Measurements from ENCODE around the gene OTOP2. TPM values are rescaled to one million over a fixed set of nuclear protein-coding genes. Genes with fewer than 3 reads are reported as not detected.

Gene OTOP2
- total and polyA plus RNA-seq, 2 experiments from 2014 or later = not detected

DNA sequence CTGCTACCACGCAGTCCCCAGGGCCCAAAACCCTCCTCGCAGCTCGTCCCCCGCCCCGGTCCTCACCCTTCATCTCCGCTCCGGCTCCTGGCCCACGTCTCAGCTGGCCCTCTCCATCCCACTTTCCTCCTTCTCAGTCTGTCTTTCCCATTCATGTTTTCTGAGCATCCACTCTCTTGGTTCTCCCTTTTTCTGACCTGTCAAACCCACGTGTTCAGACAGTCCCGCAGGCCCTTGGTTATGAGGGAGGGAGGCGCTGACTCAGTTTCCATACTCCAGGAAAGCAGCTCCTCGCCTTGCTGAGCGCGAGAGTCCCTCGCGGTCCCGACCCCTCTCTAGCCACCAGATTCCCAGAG is 48.9 kb downstream of the OTOP2 start:
- no peak overlapping the region for H3K9ac ChIP-seq
- H4K20me1 ChIP-seq (ENCODE audit: insufficient read depth) = no peaks in the 10 kb centered on the region
- no peaks in the 10 kb centered on the region for H3K9me3 ChIP-seq (ENCODE audit: low read depth)
- no peaks in the 10 kb centered on the region for H3F3A ChIP-seq (ENCODE audit: insufficient read depth)
- H3K4me2 ChIP-seq (ENCODE audit: unreplicated experiment) = peak overlapping the region; percentile 16
- TF ChIP-seq EZH2phosphoT487 (IDR thresholded peaks at IDR 0.05; ENCODE audit: insufficient read depth, low read depth) = 0 out of 2 replicates have a peak, but pooled peaks have one; percentile 47
- no peak for TF ChIP-seq EZH2 (IDR thresholded peaks at IDR 0.05; ENCODE audit: insufficient read depth, poor library complexity, severe bottlenecking)
- no peaks in the 10 kb centered on the region for H3K36me3 ChIP-seq (ENCODE audit: low read depth)
- H3K27ac ChIP-seq = no peak overlapping the region
- H3K79me2 ChIP-seq (ENCODE audit: insufficient read depth) = no peaks in the 10 kb centered on the region
- no peak overlapping the region; the same call in 1 of the 2 replicates for H3K4me3 ChIP-seq
- no peaks in the 10 kb centered on the region for H3K9me2 ChIP-seq (ENCODE audit: insufficient read depth)
- no peak overlapping the region for H2AFZ ChIP-seq
- 7 to 8% methylated on average over 17 of the region's 17 CpGs for WGBS, 2 experiments (ENCODE audit: low coverage in 1 of 2, low lambda C conversion rate in 2 of 2, missing lambda C conversion rate in 2 of 2)
- no peaks in the 10 kb centered on the region for H3K4me1 ChIP-seq (ENCODE audit: insufficient read depth)
- in situ Hi-C loops (cut with MboI) = no loop called here
- no peak for DNase-seq
- peaks cover 28% of the 10 kb centered on the region for H3K27me3 ChIP-seq (replicated peaks; ENCODE audit: insufficient read depth)

DNA sequence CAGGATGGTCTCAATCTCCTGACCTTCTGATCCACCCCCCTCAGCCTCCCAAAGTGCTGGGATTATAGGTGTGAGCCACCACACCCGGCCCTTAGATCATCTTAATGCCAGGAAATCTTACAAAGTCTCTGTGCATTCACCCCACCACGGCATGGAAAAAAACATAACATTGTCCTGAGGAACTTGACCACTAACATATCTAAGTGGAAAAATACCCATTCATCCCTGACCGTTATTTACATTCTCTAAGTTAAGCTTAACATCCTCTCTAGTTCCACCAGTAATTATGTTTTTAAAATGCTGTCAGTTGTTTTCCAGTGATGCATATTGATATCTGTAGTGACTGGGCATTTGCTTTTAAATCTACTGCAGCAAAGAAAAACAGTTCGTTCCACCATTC is 51.9 kb downstream of the OTOP2 start:
- Histone ChIP-seq H3K36me3 (ENCODE audit: low read depth) (no peaks in the 10 kb centered on the region), H3K9me2 (ENCODE audit: insufficient read depth) (no peaks in the 10 kb centered on the region), H3K9me3 (ENCODE audit: low read depth) (no peaks in the 10 kb centered on the region), H4K20me1 (ENCODE audit: insufficient read depth) (no peaks in the 10 kb centered on the region), H3K4me2 (ENCODE audit: unreplicated experiment) (no peak overlapping the region), H3K27me3 (replicated peaks; ENCODE audit: insufficient read depth) (peaks cover 28% of the 10 kb centered on the region), H3K4me3 (no peak overlapping the region), H3F3A (ENCODE audit: insufficient read depth) (no peaks in the 10 kb centered on the region), H3K79me2 (ENCODE audit: insufficient read depth) (no peaks in the 10 kb centered on the region), H3K9ac (no peak overlapping the region), H3K4me1 (ENCODE audit: insufficient read depth) (no peaks in the 10 kb centered on the region), H2AFZ (no peak overlapping the region), H3K27ac (no peak overlapping the region)
- DNase-seq = no peak
- WGBS, 2 experiments (ENCODE audit: low coverage in 1 of 2, low lambda C conversion rate in 2 of 2, missing lambda C conversion rate in 2 of 2) = 54 to 56% methylated on average over 4 of the region's 4 CpGs
- in situ Hi-C loops (cut with MboI) = no loop called here
- TF ChIP-seq EZH2 (IDR thresholded peaks at IDR 0.05; ENCODE audit: insufficient read depth, poor library complexity, severe bottlenecking) = no peak
- no peak for TF ChIP-seq EZH2phosphoT487 (IDR thresholded peaks at IDR 0.05; ENCODE audit: insufficient read depth, low read depth)

DNA sequence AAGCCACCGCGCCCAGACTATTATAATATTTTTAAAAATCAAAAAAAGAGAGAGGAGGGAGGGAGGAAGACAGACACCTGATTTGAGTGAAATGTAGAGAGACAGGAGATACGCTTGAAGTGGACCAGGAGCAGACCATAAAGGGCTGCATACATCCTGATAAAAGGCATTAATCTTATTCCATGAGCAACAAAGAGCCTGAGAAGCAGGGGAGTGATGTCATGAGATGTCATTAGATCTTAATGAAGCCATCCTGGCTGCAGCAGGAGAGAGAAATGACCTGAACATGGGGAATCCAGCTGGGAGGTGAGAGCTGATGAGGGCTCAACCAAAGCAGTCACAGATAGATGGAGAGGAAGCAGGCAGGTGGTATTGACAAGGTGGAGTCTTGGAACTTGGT is 53.7 kb downstream of the OTOP2 start:
- no peak for DNase-seq
- Histone ChIP-seq H3K9me3 (ENCODE audit: low read depth) (no peaks in the 10 kb centered on the region), H3K79me2 (ENCODE audit: insufficient read depth) (no peaks in the 10 kb centered on the region), H3K4me2 (ENCODE audit: unreplicated experiment) (no peak overlapping the region), H2AFZ (no peak overlapping the region), H3K4me3 (no peak overlapping the region), H3K27ac (no peak overlapping the region), H4K20me1 (ENCODE audit: insufficient read depth) (no peaks in the 10 kb centered on the region), H3K9me2 (ENCODE audit: insufficient read depth) (no peaks in the 10 kb centered on the region), H3F3A (ENCODE audit: insufficient read depth) (0 out of 2 replicates have a peak, but pooled peaks cover 3% of the 10 kb centered on the region), H3K9ac (no peak overlapping the region), H3K36me3 (ENCODE audit: low read depth) (no peaks in the 10 kb centered on the region), H3K4me1 (ENCODE audit: insufficient read depth) (0 out of 2 replicates have a peak, but pooled peaks cover 5% of the 10 kb centered on the region), H3K27me3 (replicated peaks; ENCODE audit: insufficient read depth) (peaks cover 23% of the 10 kb centered on the region)
- TF ChIP-seq EZH2phosphoT487 (IDR thresholded peaks at IDR 0.05; ENCODE audit: insufficient read depth, low read depth) (no peak), EZH2 (IDR thresholded peaks at IDR 0.05; ENCODE audit: insufficient read depth, poor library complexity, severe bottlenecking) (no peak)
- in situ Hi-C loops (cut with MboI) = no loop called here
- WGBS, 2 experiments (ENCODE audit: low coverage in 1 of 2, low lambda C conversion rate in 2 of 2, missing lambda C conversion rate in 2 of 2) = 88 to 96% methylated on average over 3 of the region's 3 CpGs

DNA sequence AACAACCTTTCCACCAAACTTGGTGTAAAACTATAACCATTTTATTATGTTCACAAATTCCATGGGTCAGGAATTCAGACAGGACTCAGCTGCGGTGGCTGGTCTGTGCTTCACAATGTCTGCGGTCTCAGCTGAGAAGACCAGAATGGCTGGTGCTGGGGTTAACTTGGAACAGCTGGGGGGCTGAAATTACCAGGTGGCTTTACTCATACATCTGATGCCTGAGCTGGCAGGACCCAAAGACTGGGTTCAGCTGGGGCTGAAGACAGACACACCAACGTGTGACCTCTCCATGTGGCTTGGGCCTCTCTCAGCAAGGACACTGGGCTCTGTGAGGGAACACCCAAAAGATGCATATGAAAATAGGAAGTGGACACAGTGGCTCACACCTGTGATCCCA is 54.2 kb downstream of the OTOP2 start:
- in situ Hi-C loops (cut with MboI) = no loop called here
- H3K4me1 ChIP-seq (ENCODE audit: insufficient read depth) = 0 out of 2 replicates have a peak, but pooled peaks cover 5% of the 10 kb centered on the region
- no peaks in the 10 kb centered on the region for H3K9me3 ChIP-seq (ENCODE audit: low read depth)
- H3K4me3 ChIP-seq = no peak overlapping the region
- TF ChIP-seq EZH2 (IDR thresholded peaks at IDR 0.05; ENCODE audit: insufficient read depth, poor library complexity, severe bottlenecking) = no peak
- no peak for TF ChIP-seq EZH2phosphoT487 (IDR thresholded peaks at IDR 0.05; ENCODE audit: insufficient read depth, low read depth)
- no peaks in the 10 kb centered on the region for H3K9me2 ChIP-seq (ENCODE audit: insufficient read depth)
- no peak overlapping the region for H3K4me2 ChIP-seq (ENCODE audit: unreplicated experiment)
- H3F3A ChIP-seq (ENCODE audit: insufficient read depth) = peaks cover 6% of the 10 kb centered on the region; the same call in 1 of the 2 replicates
- DNase-seq = no peak
- H3K36me3 ChIP-seq (ENCODE audit: low read depth) = no peaks in the 10 kb centered on the region
- WGBS, 2 experiments (ENCODE audit: low coverage in 1 of 2, low lambda C conversion rate in 2 of 2, missing lambda C conversion rate in 2 of 2) = 70 to 73% methylated on average over 3 of the region's 3 CpGs
- H3K27ac ChIP-seq = no peak overlapping the region
- H2AFZ ChIP-seq = no peak overlapping the region
- peaks cover 18% of the 10 kb centered on the region for H3K27me3 ChIP-seq (replicated peaks; ENCODE audit: insufficient read depth)
- no peaks in the 10 kb centered on the region for H4K20me1 ChIP-seq (ENCODE audit: insufficient read depth)
- H3K79me2 ChIP-seq (ENCODE audit: insufficient read depth) = no peaks in the 10 kb centered on the region
- no peak overlapping the region for H3K9ac ChIP-seq
